PC-9 (cell line): ENCODE data around the gene TCF12. TPM values are rescaled to one million over a fixed set of nuclear protein-coding genes. Genes with fewer than 3 reads are reported as not detected.

Source experiments
- BruUV-seq: library from RNA; stranded (reverse); fragments of 400-500 nt; replicated peaks from 2 replicates; lab custom pipeline; 2021; lab: Mats Ljungman, UMichigan
- CTCF ChIA-PET: fragments of 300-600 bp; sonication (Branson Sonifier 250); formaldehyde crosslinking; loops from one replicate; lab custom pipeline; 2022; ENCODE audit warnings: antibody characterized with exemption; lab: Charles Lee
- POLR2A ChIA-PET: fragments of 300-600 bp; sonication (Branson Sonifier 250); formaldehyde crosslinking; loops from one replicate; lab custom pipeline; 2022; ENCODE audit warnings: antibody characterized with exemption; ENCODE audit not compliant: unreplicated experiment; lab: Charles Lee
- DNase-seq, 2 experiments: peaks; one replicate each; pipeline versions ENCODE4 v3.0.0 to v3.0.0-alpha.2; 2015 to 2022; ENCODE audit warnings: mixed read lengths in 1 of 2
- H2AFZ ChIP-seq: fragments of 200-600 bp; sonication (generic); 2 replicates; pipeline ENCODE4 v1.8.1; 2017; ENCODE audit warnings: antibody characterized with exemption
- H3F3A ChIP-seq: fragments of 200-600 bp; sonication (generic); 2 replicates; pipeline ENCODE4 v1.8.1; 2017; ENCODE audit warnings: antibody characterized with exemption, mild to moderate bottlenecking, low read depth; ENCODE audit not compliant: insufficient read depth
- H3K27ac ChIP-seq: fragments of 200-600 bp; sonication (generic); 2 replicates; pipeline ENCODE4 v1.6.1; 2016; ENCODE audit warnings: mixed run types
- H3K27me3 ChIP-seq: fragments of 200-600 bp; sonication (generic); 2 replicates; pipeline ENCODE4 v1.6.1; 2016; ENCODE audit warnings: low read depth, mixed run types; ENCODE audit not compliant: insufficient read depth
- H3K36me3 ChIP-seq: fragments of 200-600 bp; sonication (generic); 2 replicates; pipeline ENCODE4 v1.6.1; 2016; ENCODE audit warnings: low read depth, mixed run types
- H3K4me1 ChIP-seq: fragments of 200-600 bp; sonication (generic); replicated peaks from 2 replicates; pipeline ENCODE4 v1.6.1; 2016; ENCODE audit warnings: mixed run types; ENCODE audit not compliant: insufficient read depth
- H3K4me2 ChIP-seq: fragments of 200-600 bp; sonication (generic); 2 replicates; pipeline ENCODE4 v1.6.1; 2017; ENCODE audit warnings: mixed run types
- H3K4me3 ChIP-seq: fragments of 200-600 bp; sonication (generic); 2 replicates; pipeline ENCODE4 v1.6.1; 2016; ENCODE audit warnings: mixed run types
- H3K79me2 ChIP-seq: fragments of 200-600 bp; sonication (generic); 2 replicates; pipeline ENCODE4 v1.6.1; 2017; ENCODE audit warnings: low read depth, mixed run types
- H3K9me2 ChIP-seq: fragments of 200-600 bp; sonication (generic); 2 replicates; pipeline ENCODE4 v1.8.1; 2017; ENCODE audit warnings: mild to moderate bottlenecking; ENCODE audit not compliant: insufficient read depth
- H3K9me3 ChIP-seq: fragments of 200-600 bp; sonication (generic); 2 replicates; pipeline ENCODE4 v1.8.1; 2016; ENCODE audit warnings: low read depth; ENCODE audit not compliant: insufficient read depth
- H4K20me1 ChIP-seq: fragments of 200-600 bp; sonication (generic); 2 replicates; pipeline ENCODE4 v1.8.1; 2017; ENCODE audit not compliant: insufficient read depth
- EZH2 ChIP-seq: fragments of 200-600 bp; sonication (generic); IDR thresholded peaks from 2 replicates; pipeline ENCODE4 v1.8.0; 2017; ENCODE audit warnings: antibody characterized with exemption, low read depth
- intact Hi-C: fragments of 100-400 bp; cut with micrococcal nuclease; formaldehyde crosslinking; loops from one replicate; pipeline ENCODE4 v1.10.0; 2022; ENCODE audit not compliant: unreplicated experiment
- total RNA-seq: library from RNA; stranded (reverse); gene quantifications from 2 replicates; pipeline ENCODE4 v1.2.3, GENCODE V29; 2021
- TF ChIP-seq, protein P1 (sequence below): fragments of 200-600 bp; sonication (generic); conservative IDR thresholded peaks from 2 replicates; pipeline ENCODE4 v1.6.1; 2017; ENCODE audit warnings: mixed run types, antibody characterized with exemption, mild to moderate bottlenecking, moderate library complexity

The TCF12 gene
- total RNA-seq, 1 experiment from 2014 or later, result 60.1 TPM

DNA sequence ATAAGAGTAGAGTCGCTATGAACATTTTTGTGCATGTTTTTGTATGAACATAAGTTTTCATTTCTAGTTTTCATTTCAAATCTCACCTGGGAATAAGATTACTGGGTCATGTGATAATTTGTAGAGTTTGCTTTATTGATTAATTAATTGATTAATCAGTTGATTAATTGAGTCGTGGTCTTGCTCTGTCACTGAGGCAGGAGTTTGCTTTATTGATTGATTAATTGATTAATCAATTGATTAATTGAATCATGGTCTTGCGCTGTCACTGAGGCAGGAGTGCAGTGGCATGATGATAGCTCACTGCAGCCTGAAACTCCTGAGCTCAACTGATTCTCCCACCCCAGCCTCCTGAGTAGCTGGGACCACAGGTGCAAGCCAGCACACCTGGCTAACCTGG is 111.6 kb downstream of the TCF12 start:
- no peak for TF ChIP-seq EZH2
- TF ChIP-seq, protein P1, sequence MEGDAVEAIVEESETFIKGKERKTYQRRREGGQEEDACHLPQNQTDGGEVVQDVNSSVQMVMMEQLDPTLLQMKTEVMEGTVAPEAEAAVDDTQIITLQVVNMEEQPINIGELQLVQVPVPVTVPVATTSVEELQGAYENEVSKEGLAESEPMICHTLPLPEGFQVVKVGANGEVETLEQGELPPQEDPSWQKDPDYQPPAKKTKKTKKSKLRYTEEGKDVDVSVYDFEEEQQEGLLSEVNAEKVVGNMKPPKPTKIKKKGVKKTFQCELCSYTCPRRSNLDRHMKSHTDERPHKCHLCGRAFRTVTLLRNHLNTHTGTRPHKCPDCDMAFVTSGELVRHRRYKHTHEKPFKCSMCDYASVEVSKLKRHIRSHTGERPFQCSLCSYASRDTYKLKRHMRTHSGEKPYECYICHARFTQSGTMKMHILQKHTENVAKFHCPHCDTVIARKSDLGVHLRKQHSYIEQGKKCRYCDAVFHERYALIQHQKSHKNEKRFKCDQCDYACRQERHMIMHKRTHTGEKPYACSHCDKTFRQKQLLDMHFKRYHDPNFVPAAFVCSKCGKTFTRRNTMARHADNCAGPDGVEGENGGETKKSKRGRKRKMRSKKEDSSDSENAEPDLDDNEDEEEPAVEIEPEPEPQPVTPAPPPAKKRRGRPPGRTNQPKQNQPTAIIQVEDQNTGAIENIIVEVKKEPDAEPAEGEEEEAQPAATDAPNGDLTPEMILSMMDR, result no peak
- Histone ChIP-seq H2AFZ (no peak overlapping the region), H3F3A (peaks cover 5% of the 10 kb centered on the region; the same call in 1 of the 2 replicates), H3K36me3 (no peaks in the 10 kb centered on the region), H3K4me3 (no peak overlapping the region), H3K79me2 (peaks cover 28% of the 10 kb centered on the region; the same call in 1 of the 2 replicates), H3K27me3 (no peaks in the 10 kb centered on the region), H3K27ac (no peak overlapping the region), H3K9me2 (no peaks in the 10 kb centered on the region), H3K9me3 (no peaks in the 10 kb centered on the region), H4K20me1 (no peaks in the 10 kb centered on the region), H3K4me1 (peaks cover 14% of the 10 kb centered on the region), H3K4me2 (no peak overlapping the region)
- BruUV-seq, result no TSS peak
- intact Hi-C loops, result no loop called here
- POLR2A ChIA-PET, result no interaction called here
- DNase-seq, result no peak
- CTCF ChIA-PET, result no interaction called here

DNA sequence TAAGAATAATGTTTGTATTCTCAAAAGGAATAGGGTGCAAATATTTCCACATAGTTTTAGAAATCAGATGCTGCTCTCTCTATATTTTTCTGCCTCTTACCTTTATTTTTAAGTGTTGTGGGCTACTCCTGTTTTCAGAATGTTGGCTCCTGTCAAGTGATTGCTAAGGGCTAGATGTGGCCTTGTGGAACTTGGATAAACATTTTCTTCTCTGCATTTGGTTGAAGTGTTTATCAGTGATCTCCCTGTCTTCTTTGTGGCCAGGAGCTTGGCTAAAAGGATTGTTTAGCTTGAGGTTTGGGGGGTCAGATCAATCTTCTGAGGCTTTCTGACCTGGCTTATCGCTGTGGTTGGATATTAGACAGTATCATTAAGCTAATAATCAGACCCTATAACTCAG is 112.6 kb downstream of the TCF12 start:
- Histone ChIP-seq H3K79me2 (peaks cover 25% of the 10 kb centered on the region; the same call in 1 of the 2 replicates), H3K27ac (no peak overlapping the region), H3K36me3 (no peaks in the 10 kb centered on the region), H3K4me3 (no peak overlapping the region), H3K4me1 (peaks cover 3% of the 10 kb centered on the region), H3F3A (no peaks in the 10 kb centered on the region), H3K27me3 (no peaks in the 10 kb centered on the region), H2AFZ (no peak overlapping the region), H4K20me1 (no peaks in the 10 kb centered on the region), H3K9me3 (no peaks in the 10 kb centered on the region), H3K4me2 (no peak overlapping the region), H3K9me2 (no peaks in the 10 kb centered on the region)
- POLR2A ChIA-PET, result interaction anchor here (0.6 kb wide), 1 partner anchor 9 kb away, joined by 4 read pairs; no protein-coding TSS in a partner anchor
- CTCF ChIA-PET, result no interaction called here
- intact Hi-C loops, result no loop called here
- TF ChIP-seq, protein P1, result no peak
- no peak for DNase-seq
- no TSS peak for BruUV-seq

DNA sequence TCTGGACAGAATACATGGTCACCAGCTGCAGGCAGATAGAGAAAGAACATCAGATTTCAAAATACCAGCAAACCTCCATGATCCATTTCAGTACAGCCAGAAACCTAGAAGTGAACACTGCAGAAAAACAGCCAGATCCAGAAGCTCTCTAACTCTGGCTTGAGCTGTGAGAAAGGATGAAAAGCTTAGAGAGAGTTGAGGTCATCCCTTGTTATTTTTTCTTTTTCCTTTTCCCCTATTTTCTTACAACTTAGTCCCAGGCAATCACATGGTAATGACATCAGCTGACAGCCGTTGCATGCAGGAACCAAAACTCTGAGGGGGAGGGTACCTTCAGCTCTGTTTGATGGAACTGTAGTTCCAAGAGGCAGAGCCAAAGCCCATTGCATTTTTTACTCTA is 113.2 kb downstream of the TCF12 start:
- Histone ChIP-seq H3F3A (no peaks in the 10 kb centered on the region), H3K27ac (no peak overlapping the region), H3K79me2 (peaks cover 22% of the 10 kb centered on the region; the same call in 1 of the 2 replicates), H3K4me1 (no peaks in the 10 kb centered on the region), H3K27me3 (no peaks in the 10 kb centered on the region), H3K36me3 (no peaks in the 10 kb centered on the region), H3K9me2 (no peaks in the 10 kb centered on the region), H2AFZ (no peak overlapping the region), H3K4me3 (no peak overlapping the region), H3K4me2 (no peak overlapping the region), H4K20me1 (no peaks in the 10 kb centered on the region), H3K9me3 (no peaks in the 10 kb centered on the region)
- intact Hi-C loops, result no loop called here
- ChIA-PET CTCF (no interaction called here), POLR2A (interaction anchor here (0.6 kb wide), 1 partner anchor 9 kb away, joined by 4 read pairs; no protein-coding TSS in a partner anchor)
- TF ChIP-seq EZH2, result no peak
- TF ChIP-seq, protein P1, result no peak
- BruUV-seq, result no TSS peak
- no peak for DNase-seq
